Measurements from ENCODE around the gene OLA1.

Gene OLA1

GRCh38 chr2:174120346-174120745 lies 128.0 kb downstream of the OLA1 start:
- no peak for DNase-seq (ENCODE audit: low spot score)

GRCh38 chr2:174117951-174118930 lies 130.1 kb downstream of the OLA1 start:
- no peak for DNase-seq (ENCODE audit: low spot score)

- DNase-seq (ENCODE audit: low spot score) = no peak
Observed at GRCh38 chr2:174112073-174112472, 136.3 kb downstream of the OLA1 start.

- no peak for DNase-seq (ENCODE audit: low spot score)
Observed at GRCh38 chr2:174108579-174108978, 139.8 kb downstream of the OLA1 start.

GRCh38 chr2:174106736-174107135 lies 141.6 kb downstream of the OLA1 start:
- no peak for DNase-seq (ENCODE audit: low spot score)

GRCh38 chr2:174094542-174094941 lies 153.8 kb downstream of the OLA1 start:
- DNase-seq (ENCODE audit: low spot score) = no peak

GRCh38 chr2:174090476-174090875 lies 157.9 kb downstream of the OLA1 start:
- DNase-seq (ENCODE audit: low spot score) = no peak

DNA sequence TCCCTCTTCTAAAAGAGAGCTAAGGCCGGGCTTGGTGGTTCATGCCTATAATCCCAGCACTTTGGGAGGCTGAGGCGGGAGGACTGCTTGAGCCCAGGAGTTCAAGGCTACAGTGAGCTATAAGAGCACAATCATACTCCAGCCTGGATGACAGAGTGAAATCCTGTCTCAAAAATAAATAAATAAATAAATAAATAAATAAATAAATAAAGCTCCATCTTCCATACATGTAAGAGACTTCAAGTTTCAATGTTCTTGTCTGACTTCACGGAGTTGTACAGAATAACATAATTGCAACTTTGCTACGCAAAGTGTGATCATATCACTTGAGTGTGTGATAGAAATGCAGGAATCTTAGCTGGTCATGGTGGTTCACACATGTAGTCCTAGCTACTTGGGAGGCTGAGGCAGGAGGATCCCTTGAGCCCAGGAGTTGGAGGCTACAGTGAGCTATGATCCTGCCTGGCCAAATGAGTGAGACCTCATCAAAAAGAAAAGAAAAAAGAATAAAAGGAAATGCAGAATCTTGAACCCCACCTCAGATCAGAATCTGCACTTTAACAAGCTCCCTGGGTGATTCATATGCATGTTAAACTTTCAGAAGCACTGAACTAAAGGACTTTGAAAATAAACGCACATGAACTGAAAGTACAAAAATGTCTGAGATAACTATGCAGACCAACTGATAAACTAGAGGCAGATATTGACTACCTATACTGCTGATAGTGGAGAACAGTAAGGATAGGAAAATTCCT lies 159.4 kb downstream of the OLA1 start:
- DNase-seq (ENCODE audit: low spot score) = no peak

- no peak for DNase-seq (ENCODE audit: low spot score)
Observed at GRCh38 chr2:174086708-174087107, 161.6 kb downstream of the OLA1 start.

GRCh38 chr2:174085781-174086180 lies 162.6 kb downstream of the OLA1 start:
- DNase-seq (ENCODE audit: low spot score) = no peak

DNA sequence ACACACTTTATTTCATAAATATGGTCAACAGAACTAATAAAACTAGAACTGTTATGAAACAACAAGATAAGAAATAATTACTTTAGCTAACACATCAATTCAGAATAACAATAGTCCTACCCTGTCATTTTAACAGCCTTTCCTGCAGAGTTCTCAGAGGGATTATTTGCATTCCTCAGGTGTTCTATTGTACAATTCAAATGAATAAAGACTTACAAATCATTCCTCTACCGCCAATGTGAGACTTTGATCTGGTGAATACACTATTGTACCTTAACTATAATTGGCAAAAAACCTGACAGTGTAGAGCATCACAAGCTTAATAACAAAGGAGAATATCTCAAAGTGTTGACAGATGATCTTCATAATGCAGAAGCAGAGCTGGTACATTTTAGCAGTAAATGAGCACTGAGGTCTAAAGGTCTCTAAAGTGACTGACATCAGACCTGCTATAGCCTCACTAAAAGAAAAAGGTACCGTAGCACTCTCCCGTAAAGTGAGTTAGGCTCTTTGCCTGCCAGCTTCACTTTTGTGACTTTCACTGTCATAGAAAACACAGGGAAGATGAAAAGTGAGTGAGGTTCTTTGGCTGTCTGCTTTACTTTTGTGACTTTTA lies 164.4 kb downstream of the OLA1 start:
- DNase-seq (ENCODE audit: low spot score) = no peak

GRCh38 chr2:174080672-174081121 lies 167.6 kb downstream of the OLA1 start:
- DNase-seq (ENCODE audit: low spot score) = no peak

DNA sequence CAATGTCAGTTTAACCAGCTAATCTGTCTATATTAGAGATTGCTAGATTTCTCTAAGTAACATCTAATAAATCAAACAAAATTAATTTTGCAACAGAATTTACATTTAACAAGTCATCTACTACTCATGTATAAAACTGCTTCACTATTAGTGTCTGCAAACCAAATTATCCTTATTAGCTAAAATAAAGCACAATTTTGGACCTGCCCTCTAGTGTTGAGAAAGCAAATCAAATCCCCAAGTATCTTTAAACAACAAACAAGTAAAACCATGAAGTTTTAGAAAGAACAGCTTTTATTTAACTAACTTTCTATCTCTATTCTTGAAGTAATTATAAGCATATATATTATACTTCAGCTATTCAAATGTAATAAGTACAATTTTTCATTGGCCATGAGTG lies 170.1 kb downstream of the OLA1 start:
- DNase-seq (ENCODE audit: low spot score) = no peak

GRCh38 chr2:174076975-174077374 lies 171.4 kb downstream of the OLA1 start:
- no peak for DNase-seq (ENCODE audit: low spot score)

GRCh38 chr2:174076040-174076439 lies 172.3 kb downstream of the OLA1 start:
- no peak for DNase-seq (ENCODE audit: low spot score)

GRCh38 chr2:174074831-174075230 lies 173.5 kb downstream of the OLA1 start:
- DNase-seq (ENCODE audit: low spot score) = no peak

DNA sequence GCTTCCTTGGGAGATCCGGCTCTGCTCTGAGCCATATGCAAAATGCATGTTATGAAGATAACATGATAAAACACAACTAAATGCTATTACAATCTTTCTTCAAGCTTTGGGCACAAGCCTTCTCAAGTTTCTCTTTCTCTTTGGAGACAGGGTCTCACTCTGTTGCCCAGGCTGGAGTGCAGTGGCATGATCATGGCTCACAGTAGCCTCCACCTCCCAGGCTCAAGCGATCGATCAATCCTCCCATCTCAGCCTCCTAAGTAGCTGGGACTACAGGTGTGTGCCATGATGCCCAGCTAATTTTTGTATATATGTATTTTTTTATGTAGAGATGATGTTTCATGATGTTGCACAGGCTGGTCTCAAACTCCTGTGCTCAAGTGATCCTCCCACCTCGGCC lies 175.5 kb downstream of the OLA1 start:
- no peak for DNase-seq (ENCODE audit: low spot score)

GRCh38 chr2:174072069-174072468 lies 176.3 kb downstream of the OLA1 start:
- DNase-seq (ENCODE audit: low spot score) = no peak

DNA sequence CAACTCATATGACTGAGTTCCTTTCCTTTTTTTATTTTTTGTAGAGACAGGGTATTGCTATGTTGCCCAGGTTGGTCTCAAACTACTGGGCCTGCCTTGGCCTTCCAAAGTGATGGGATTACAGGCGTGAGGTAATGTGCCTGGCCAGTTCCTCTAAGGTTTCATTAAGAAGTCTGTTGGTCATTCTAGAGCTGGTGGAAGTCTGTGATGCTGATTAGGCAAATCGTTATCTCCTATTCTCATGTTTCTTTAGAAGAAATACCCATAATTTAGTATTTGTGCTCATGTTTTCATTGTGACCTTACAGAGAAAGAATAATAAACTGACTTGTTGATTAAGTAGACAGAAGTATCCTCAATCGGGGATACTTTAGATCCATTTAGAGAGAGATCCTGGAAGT lies 177.0 kb downstream of the OLA1 start:
- DNase-seq (ENCODE audit: low spot score) = no peak

DNA sequence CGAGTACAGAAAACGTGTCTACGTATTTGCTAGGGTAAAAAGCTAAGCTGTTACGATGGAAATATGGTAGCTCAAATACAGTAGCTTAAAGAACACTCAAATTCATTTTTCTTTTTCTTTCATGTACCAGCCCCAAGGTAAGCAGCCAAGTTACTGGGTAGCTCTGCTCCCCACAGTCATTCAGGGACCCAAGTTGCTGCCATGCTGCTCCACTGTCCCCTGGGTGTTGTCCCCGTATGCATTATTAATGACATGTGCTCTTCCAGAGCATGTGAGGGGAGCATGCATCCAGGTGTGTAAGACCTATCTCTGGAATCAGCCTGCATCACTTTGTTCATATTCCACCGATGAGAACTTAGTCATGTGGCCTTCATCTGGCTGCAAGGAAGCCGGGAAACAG lies 178.1 kb downstream of the OLA1 start:
- no peak for DNase-seq (ENCODE audit: low spot score)

GRCh38 chr2:174067815-174068214 lies 180.5 kb downstream of the OLA1 start:
- no peak for DNase-seq (ENCODE audit: low spot score)

- DNase-seq (ENCODE audit: low spot score) = no peak
Observed at GRCh38 chr2:174066871-174067270, 181.5 kb downstream of the OLA1 start.

Measured in CD4-positive, alpha-beta T cell treated with Interleukin-2 at 100 ng/mL for 4 hours (primary cell).